Keratinocyte (primary cell): ENCODE results near the gene IMPDH2.

Experiments
- CTCF ChIP-seq, 3 experiments: IDR thresholded peaks in 1 of 3; conservative IDR thresholded peaks in 1 of 3; optimal IDR thresholded peaks in 1 of 3; 2 replicates in 2 of 3; 3 replicates in 1 of 3; pipeline versions ENCODE3 to v1.5.1; 2011; ENCODE audit warnings: low read length in 3 of 3, mild to moderate bottlenecking in 3 of 3, moderate library complexity in 2 of 3, control low read depth in 1 of 3, inconsistent platforms in 1 of 3; ENCODE audit not compliant: insufficient read depth in 2 of 3; ENCODE audit errors: extremely low read depth in 1 of 3
- EZH2 ChIP-seq: IDR thresholded peaks from one replicate; pipeline ENCODE4 v1.6.1; 2012; ENCODE audit warnings: inconsistent platforms, mild to moderate bottlenecking, low read length, moderate library complexity

GRCh38 chr3:49021213-49021812 is 7.9 kb downstream of the IMPDH2 start:
- TF ChIP-seq CTCF (optimal IDR thresholded peaks at IDR 0.05 in 1 of 3, IDR thresholded peaks at IDR 0.05 in 1 of 3, conservative IDR thresholded peaks at IDR 0.05 in 1 of 3; ENCODE audit: extremely low read depth in 1 of 3, insufficient read depth in 2 of 3, low read length in 3 of 3) (no peak), EZH2 (no peak)
